Suprapubic skin (tissue), 4 donors: Measurements from ENCODE around the gene SCYL3. TPM values are rescaled to one million over a fixed set of nuclear protein-coding genes. Genes with fewer than 3 reads are reported as not detected.

ENCODE experiments used
- DNase-seq, 2 donors: peaks; one replicate each; pipeline ENCODE4 v3.0.0-alpha.2; 2019; ENCODE audit warnings: low spot score in 2 of 2
- H3K27ac ChIP-seq: fragments of 200-600 bp; sonication (generic); one replicate; pipeline ENCODE4 v1.5.1; 2019
- H3K27me3 ChIP-seq: fragments of 200-600 bp; sonication (generic); one replicate; pipeline ENCODE4 v1.5.1; 2019
- H3K36me3 ChIP-seq: fragments of 200-600 bp; sonication (generic); one replicate; pipeline ENCODE4 v1.5.1; 2019
- H3K4me1 ChIP-seq: fragments of 200-600 bp; sonication (generic); one replicate; pipeline ENCODE4 v1.5.1; 2019
- H3K4me3 ChIP-seq: fragments of 200-600 bp; sonication (generic); one replicate; pipeline ENCODE4 v1.5.1; 2019; ENCODE audit warnings: mild to moderate bottlenecking
- H3K9me3 ChIP-seq: fragments of 200-600 bp; sonication (generic); one replicate; pipeline ENCODE4 v1.5.1; 2019
- CTCF ChIP-seq, 2 donors: fragments of 200-600 bp in 1 of 2; fragments of 450-650 bp in 1 of 2; sonication (generic) in 1 of 2; IDR thresholded peaks; one replicate each; pipeline ENCODE4 v1.5.1; 2016 to 2019; ENCODE audit warnings: antibody characterized with exemption in 2 of 2, mild to moderate bottlenecking in 1 of 2, moderate library complexity in 1 of 2
- EP300 ChIP-seq: sonication (generic); formaldehyde crosslinking; IDR thresholded peaks from one replicate; pipeline ENCODE4 v1.6.1; 2017; ENCODE audit warnings: antibody characterized with exemption
- POLR2A ChIP-seq, 2 donors: fragments of 450-650 bp; IDR thresholded peaks; one replicate each; pipeline ENCODE4 v1.6.1; 2017; ENCODE audit warnings: antibody characterized with exemption in 2 of 2, mild to moderate bottlenecking in 2 of 2, moderate library complexity in 2 of 2
- POLR2AphosphoS5 ChIP-seq, 3 donors: sonication (generic); formaldehyde crosslinking; IDR thresholded peaks; one replicate each; pipeline ENCODE4 v1.6.1; 2017; ENCODE audit warnings: antibody characterized with exemption in 3 of 3
- WGBS: methylation state at CpG from one replicate; pipeline ENCODE4 v1.1.5; 2018; 5-methylcytosine and 5-hydroxymethylcytosine counted together
- total RNA-seq, 4 donors: library from RNA; depleted of rRNA; stranded (reverse); fragments of >200 nt; gene quantifications; one replicate each; pipeline ENCODE4 v1.1.0, GENCODE V29; 2016

Gene SCYL3
- total RNA-seq, 4 donors from 2014 or later, result 10.8 to 18.3 (median 14.6) TPM

GRCh38 chr1:169848456-169848855 lies 45.2 kb downstream of the SCYL3 start:
- Histone ChIP-seq H3K27ac (no peak overlapping the region), H3K4me3 (no peak overlapping the region), H3K36me3 (peaks cover 63% of the 10 kb centered on the region), H3K4me1 (no peaks in the 10 kb centered on the region), H3K27me3 (no peaks in the 10 kb centered on the region), H3K9me3 (no peaks in the 10 kb centered on the region)
- 86% methylated on average over 2 of the region's 2 CpGs for WGBS
- no peak for DNase-seq
- TF ChIP-seq CTCF (IDR thresholded peaks at IDR 0.05) (no peak), EP300 (no peak), POLR2A (IDR thresholded peaks at IDR 0.05) (no peak), POLR2AphosphoS5 (IDR thresholded peaks at IDR 0.05) (no peak)

DNA sequence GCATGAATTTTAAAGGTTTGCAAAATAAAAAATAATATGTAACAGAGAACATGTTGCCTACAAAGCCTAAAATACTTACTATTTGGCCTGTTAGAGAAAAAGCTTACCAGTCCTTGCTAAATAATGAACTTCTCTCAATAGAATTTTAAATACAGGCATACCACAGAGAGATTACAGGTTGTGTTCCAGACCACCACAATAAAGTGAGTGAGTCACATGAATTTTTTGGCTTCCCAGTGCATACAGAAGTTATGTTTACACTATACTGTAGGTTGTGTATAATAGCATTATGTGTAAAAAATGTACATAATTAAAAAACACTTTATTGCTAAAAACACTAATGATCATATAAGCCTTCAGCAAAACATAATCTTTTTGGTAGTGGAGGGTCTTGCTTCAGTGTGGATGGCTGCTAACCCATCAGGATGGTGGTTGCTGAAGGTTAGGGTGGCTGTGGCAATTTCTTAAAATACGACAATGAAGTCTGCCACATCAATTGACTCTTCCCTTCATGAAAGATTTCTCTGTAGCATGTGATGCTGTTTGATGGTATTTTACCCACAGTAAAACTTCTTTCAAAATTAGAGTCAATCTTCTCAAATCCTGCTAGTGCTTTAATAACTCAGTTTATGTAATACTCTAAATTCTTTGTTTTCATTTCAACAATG lies 48.6 kb downstream of the SCYL3 start:
- no peaks in the 10 kb centered on the region for H3K27me3 ChIP-seq
- H3K4me3 ChIP-seq, result no peak overlapping the region
- 96% methylated on average over 1 of the region's 1 CpG for WGBS
- TF ChIP-seq POLR2A (IDR thresholded peaks at IDR 0.05) (no peak), EP300 (no peak), POLR2AphosphoS5 (IDR thresholded peaks at IDR 0.05) (no peak), CTCF (IDR thresholded peaks at IDR 0.05) (no peak)
- no peaks in the 10 kb centered on the region for H3K9me3 ChIP-seq
- H3K27ac ChIP-seq, result no peak overlapping the region
- no peaks in the 10 kb centered on the region for H3K4me1 ChIP-seq
- DNase-seq, result no peak
- peaks cover 37% of the 10 kb centered on the region for H3K36me3 ChIP-seq

DNA sequence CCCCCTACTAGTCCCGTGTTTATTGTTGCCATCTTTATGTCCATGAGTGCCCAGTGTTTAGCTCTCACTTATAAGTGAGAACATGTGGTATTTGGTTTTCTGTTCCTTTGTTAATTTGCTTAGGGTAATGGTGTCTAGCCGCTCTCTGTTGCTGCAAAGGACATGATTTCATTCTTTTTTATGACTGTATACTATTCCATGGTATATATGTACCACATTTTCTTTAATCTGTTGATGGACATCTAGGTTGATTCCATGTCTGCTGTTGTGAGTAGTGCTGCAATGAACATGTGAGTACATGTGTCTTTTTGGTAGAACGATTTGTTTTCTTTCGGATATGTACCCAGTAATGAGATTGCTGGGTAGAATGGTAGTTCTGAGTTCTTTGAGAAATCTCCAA lies 54.8 kb downstream of the SCYL3 start:
- peaks cover 19% of the 10 kb centered on the region for H3K36me3 ChIP-seq
- no peaks in the 10 kb centered on the region for H3K4me1 ChIP-seq
- H3K27ac ChIP-seq, result no peak overlapping the region
- H3K9me3 ChIP-seq, result no peaks in the 10 kb centered on the region
- TF ChIP-seq EP300, result no peak
- TF ChIP-seq POLR2AphosphoS5 (IDR thresholded peaks at IDR 0.05), result no peak
- no peak for TF ChIP-seq CTCF (IDR thresholded peaks at IDR 0.05)
- no peak for TF ChIP-seq POLR2A (IDR thresholded peaks at IDR 0.05)
- WGBS, result 73% methylated on average over 4 of the region's 4 CpGs
- H3K4me3 ChIP-seq, result no peak overlapping the region
- no peaks in the 10 kb centered on the region for H3K27me3 ChIP-seq
- no peak for DNase-seq

DNA sequence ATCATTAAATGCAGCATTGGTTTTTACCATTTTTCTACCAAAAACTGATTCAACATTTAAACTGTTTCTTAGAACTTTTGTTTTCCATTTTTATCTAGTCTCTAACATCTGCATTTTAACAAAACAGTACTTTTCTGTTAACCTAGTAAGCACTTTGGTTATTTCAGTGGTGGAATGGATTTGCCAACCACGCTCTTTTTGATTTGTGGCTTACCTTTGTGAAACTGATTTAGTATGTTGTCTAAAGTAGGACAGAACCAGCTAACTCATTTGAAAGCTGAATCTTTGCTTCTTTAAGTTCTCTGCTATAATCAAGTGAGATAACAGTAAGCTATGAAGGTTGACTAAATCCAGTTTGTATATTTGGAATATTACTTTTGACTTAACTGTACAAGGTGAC lies 57.5 kb downstream of the SCYL3 start:
- no peak overlapping the region for H3K27ac ChIP-seq
- WGBS, result 95% methylated on average over 1 of the region's 1 CpG
- TF ChIP-seq POLR2AphosphoS5 (IDR thresholded peaks at IDR 0.05) (no peak), CTCF (IDR thresholded peaks at IDR 0.05) (no peak), POLR2A (IDR thresholded peaks at IDR 0.05) (no peak)
- H3K4me1 ChIP-seq, result no peaks in the 10 kb centered on the region
- no peak overlapping the region for H3K4me3 ChIP-seq
- no peaks in the 10 kb centered on the region for H3K9me3 ChIP-seq
- no peak for DNase-seq
- H3K36me3 ChIP-seq, result peaks cover 30% of the 10 kb centered on the region
- H3K27me3 ChIP-seq, result no peaks in the 10 kb centered on the region

DNA sequence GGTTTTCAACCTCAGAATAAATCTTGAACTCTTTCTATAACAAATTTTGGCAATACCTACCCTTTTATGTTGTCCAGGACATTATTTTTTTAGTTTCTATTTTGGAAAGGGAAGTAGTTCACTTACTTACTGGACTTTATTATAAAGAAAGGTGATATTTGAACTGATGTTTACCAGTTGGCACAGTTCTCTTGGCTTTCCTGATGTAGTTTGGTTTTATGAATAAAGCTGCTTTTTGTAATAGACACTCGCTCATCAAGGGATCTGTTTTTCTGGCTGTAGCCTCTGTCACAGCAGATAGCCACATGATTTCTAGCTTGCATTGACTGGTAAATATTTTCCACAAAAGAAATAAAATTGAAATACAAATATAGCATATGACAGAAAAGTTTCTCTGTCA lies 58.0 kb downstream of the SCYL3 start:
- H3K36me3 ChIP-seq, result peaks cover 36% of the 10 kb centered on the region
- no peak overlapping the region for H3K27ac ChIP-seq
- DNase-seq, result no peak
- TF ChIP-seq POLR2AphosphoS5 (IDR thresholded peaks at IDR 0.05), result no peak
- TF ChIP-seq POLR2A (IDR thresholded peaks at IDR 0.05), result no peak
- TF ChIP-seq CTCF (IDR thresholded peaks at IDR 0.05), result no peak
- no peak for TF ChIP-seq EP300
- no peaks in the 10 kb centered on the region for H3K27me3 ChIP-seq
- no peak overlapping the region for H3K4me3 ChIP-seq
- no peaks in the 10 kb centered on the region for H3K4me1 ChIP-seq
- WGBS, result 78% methylated on average over 1 of the region's 1 CpG
- H3K9me3 ChIP-seq, result no peaks in the 10 kb centered on the region
